ENCODE results near the gene UBL7.
"Not testable (repeated sequence)": the region's sequence is repeated elsewhere in the genome, so short reads cannot be mapped to it uniquely, and the experiment has no call there.

The UBL7 gene

DNA sequence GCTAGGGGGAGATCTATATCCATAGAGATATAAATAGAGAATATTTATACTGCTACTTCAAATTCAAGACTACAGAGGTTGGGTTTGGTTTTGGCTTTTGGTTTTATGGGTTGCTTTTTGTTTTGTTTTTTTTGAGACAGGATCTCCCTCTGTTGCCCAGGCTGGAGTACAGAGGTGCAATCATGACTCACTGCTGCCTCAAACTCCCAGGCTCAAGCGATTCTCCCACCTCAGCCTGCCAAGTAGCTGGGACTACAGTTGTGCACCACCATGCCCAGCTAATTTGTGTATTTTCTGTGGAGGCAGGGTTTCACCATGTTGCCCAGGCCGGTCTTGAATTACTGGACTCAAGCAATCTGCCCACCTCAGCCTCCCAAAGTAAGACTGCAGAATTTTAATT lies 3.9 kb upstream of the UBL7 start:
- in situ Hi-C loops (cut with HindIII; ENCODE audit: low sequenced_read_pairs) = no loop called here
- no peak overlapping the region for H3K4me3 ChIP-seq (ENCODE audit: low read depth, low read length)
- no peak for DNase-seq (ENCODE audit: low read depth)

DNA sequence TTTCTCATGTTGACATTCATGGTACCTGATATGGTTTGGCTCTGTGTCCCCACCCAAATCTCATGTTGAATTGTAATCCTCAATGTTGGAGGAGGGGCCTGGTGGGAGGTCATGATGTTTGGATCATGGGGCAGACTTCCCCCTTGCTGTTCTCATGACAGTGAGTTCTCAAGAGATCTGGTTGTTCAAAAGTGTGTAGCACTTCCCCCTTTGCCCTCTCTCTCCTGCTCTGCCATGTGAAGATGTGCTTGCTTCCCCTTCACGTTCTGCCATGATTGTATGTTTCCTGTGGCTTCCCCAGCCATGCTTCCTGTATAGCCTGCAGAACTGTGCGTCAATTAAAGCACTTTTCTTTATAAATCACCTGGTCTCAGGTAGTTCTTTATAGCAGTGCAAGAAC lies 3.3 kb upstream of the UBL7 start:
- TF ChIP-seq, protein P1, sequence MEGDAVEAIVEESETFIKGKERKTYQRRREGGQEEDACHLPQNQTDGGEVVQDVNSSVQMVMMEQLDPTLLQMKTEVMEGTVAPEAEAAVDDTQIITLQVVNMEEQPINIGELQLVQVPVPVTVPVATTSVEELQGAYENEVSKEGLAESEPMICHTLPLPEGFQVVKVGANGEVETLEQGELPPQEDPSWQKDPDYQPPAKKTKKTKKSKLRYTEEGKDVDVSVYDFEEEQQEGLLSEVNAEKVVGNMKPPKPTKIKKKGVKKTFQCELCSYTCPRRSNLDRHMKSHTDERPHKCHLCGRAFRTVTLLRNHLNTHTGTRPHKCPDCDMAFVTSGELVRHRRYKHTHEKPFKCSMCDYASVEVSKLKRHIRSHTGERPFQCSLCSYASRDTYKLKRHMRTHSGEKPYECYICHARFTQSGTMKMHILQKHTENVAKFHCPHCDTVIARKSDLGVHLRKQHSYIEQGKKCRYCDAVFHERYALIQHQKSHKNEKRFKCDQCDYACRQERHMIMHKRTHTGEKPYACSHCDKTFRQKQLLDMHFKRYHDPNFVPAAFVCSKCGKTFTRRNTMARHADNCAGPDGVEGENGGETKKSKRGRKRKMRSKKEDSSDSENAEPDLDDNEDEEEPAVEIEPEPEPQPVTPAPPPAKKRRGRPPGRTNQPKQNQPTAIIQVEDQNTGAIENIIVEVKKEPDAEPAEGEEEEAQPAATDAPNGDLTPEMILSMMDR (IDR thresholded peaks at IDR 0.05; ENCODE audit: low read depth, low read length, missing control alignments) = no peak
- in situ Hi-C loops (cut with HindIII; ENCODE audit: low sequenced_read_pairs) = no loop called here
- DNase-seq (ENCODE audit: low read depth) = no peak
- H3K4me3 ChIP-seq (ENCODE audit: low read depth, low read length) = no peak overlapping the region

More for the DNA sequence above, 3.9 kb upstream of the UBL7 start:
- TF ChIP-seq, protein P1 (IDR thresholded peaks at IDR 0.05; ENCODE audit: low read depth, low read length, missing control alignments) = no peak

DNA sequence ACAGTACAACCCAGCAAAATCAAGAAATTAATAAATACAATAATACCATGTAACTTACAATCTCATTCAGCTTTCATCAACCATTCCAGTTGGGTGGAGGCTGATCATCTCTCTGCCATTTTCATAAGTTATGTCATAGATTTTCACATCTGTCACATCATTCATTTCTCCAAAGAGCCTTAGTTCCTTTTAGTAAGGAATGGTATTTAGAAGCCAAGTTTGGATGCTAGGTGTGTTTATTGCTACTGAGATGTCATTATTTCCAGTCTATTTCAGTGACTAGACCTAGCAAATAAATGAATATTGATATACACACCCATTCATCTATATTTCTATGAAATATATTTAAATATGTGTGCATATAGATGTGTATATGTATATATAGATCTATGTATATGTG lies 2.7 kb upstream of the UBL7 start:
- no peak for DNase-seq (ENCODE audit: low read depth)
- no peak overlapping the region for H3K4me3 ChIP-seq (ENCODE audit: low read depth, low read length)
- in situ Hi-C loops (cut with HindIII; ENCODE audit: low sequenced_read_pairs) = no loop called here
- TF ChIP-seq, protein P1 (IDR thresholded peaks at IDR 0.05; ENCODE audit: low read depth, low read length, missing control alignments) = no peak

DNA sequence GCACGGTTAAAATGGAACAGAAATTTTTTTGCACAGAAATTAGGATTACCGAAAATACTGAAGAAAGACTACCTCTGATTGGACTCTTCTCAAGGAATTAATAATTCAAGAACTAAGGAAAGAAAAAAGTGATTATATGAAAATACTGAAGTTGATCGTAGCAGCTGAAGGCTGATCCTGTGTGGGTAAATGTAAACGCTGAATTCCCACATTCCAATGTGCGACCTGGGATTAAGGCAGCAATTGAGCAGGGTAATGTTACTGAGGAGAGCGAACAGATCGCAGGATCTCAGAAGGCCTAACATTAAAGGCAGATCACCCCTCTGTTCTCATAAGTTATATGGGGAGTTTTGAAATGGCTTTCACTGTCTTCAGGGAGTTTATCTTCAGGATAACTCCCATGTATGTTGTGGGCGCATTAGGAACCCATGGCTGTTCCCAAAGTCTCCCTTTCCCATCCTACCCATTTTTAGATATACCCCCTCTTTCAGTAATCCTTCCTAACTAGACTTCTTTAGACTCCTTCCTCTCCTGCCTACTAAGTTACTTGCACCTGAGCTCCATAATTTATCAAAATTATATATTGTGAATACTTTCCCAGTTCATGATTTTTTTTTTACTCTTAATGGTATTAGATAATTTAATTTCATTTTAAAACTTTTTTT lies 1.0 kb upstream of the UBL7 start:
- TF ChIP-seq, protein P1 (IDR thresholded peaks at IDR 0.05; ENCODE audit: low read depth, low read length, missing control alignments) = no peak
- in situ Hi-C loops (cut with HindIII; ENCODE audit: low sequenced_read_pairs) = no loop called here
- no peak for DNase-seq (ENCODE audit: low read depth)

DNA sequence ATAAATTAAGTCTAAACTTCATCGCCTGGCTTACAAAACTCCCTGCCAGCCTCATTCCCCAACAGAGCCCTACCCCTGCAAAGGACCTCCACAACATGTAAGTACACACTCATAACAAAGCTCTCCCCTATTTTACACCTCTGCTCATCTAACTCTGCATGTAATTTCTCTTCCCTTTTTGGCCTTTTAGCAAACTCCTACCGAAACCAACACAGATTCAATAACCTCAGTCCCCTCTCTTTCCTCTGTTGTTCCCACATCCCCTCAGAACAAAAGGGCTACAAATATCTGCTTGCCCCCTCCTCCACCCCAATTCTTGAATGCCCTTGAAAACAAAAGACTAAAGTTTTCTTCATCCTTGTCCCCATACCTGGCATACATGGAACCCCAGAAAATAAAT lies 662 bp downstream of the UBL7 start:
- TF ChIP-seq, protein P1 (IDR thresholded peaks at IDR 0.05; ENCODE audit: low read depth, low read length, missing control alignments) = no peak

More for the DNA sequence above, 1.0 kb upstream of the UBL7 start:
- H3K4me3 ChIP-seq (ENCODE audit: low read depth, low read length) = peak overlapping the region; percentile 76

DNA sequence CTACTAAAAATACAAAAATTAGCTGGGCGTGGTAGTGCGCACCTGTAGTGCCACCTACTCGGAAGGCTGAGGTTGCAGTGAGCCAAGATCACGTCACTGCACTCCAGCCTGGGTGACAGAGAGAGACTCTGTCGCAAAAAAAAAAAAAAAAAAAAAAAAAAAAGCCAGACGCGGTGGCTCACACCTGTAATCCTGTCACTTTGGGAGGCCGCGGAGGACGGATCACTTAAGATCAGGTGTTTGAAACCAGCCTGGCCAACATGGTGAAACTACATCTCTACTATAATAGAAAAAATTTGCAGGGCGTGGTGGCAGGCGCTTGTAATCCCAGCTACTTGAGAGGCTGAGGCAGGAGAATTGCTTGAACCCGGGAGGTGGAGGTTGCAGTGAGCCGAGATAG lies 1.2 kb downstream of the UBL7 start:
- DNase-seq (ENCODE audit: low read depth); H3K4me3 ChIP-seq (ENCODE audit: low read depth, low read length); in situ Hi-C loops (cut with HindIII; ENCODE audit: low sequenced_read_pairs): not testable (repeated sequence)

More for the DNA sequence above, 662 bp downstream of the UBL7 start:
- DNase-seq (ENCODE audit: low read depth) = no peak
- in situ Hi-C loops (cut with HindIII; ENCODE audit: low sequenced_read_pairs) = no loop called here
- peak overlapping the region; percentile 76 for H3K4me3 ChIP-seq (ENCODE audit: low read depth, low read length)

DNA sequence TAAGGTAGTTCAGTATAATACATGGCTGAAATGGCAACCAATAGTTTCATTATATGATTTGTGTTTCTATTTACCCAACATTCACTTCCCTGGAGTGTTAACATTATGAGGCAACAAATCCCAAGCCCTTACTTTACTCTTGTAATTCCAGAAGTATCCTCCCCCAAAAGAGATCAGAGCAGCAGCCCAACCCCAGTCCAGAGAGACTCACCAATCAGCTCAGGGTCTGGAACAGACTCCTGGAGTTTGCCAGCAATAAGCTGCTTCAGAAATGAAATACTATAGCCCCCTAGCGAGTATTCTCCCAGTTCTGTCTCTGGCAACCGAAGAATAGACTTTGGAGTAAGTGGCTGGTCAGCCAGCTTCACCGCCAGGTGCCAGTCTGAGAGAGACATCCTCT lies 2.5 kb downstream of the UBL7 start:
- H3K4me3 ChIP-seq (ENCODE audit: low read depth, low read length) = no peak overlapping the region
- in situ Hi-C loops (cut with HindIII; ENCODE audit: low sequenced_read_pairs) = no loop called here
- no peak for DNase-seq (ENCODE audit: low read depth)
- TF ChIP-seq, protein P1 (IDR thresholded peaks at IDR 0.05; ENCODE audit: low read depth, low read length, missing control alignments) = no peak

DNA sequence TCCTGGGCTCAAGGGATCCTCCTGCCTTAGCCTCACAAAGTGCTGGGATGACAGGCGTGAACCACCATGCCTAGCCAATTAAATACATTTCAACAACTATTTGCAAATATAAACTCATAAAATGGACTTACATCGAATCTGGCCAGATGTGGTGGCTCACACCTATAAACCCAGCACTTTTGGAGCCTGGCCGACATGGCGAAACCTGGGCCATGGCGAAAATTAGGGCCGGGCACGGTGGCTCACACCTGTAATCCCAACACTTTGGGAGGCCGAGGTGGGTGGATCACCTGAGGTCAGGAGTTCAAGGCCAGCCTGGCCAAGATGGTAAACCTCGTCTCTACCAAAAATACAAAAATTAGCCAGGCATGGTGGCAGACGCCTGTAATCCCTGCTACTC lies 3.9 kb downstream of the UBL7 start:
- DNase-seq (ENCODE audit: low read depth); H3K4me3 ChIP-seq (ENCODE audit: low read depth, low read length); in situ Hi-C loops (cut with HindIII; ENCODE audit: low sequenced_read_pairs): not testable (repeated sequence)
